Measurements from ENCODE around the gene RHOD.

RHOD gene

DNA sequence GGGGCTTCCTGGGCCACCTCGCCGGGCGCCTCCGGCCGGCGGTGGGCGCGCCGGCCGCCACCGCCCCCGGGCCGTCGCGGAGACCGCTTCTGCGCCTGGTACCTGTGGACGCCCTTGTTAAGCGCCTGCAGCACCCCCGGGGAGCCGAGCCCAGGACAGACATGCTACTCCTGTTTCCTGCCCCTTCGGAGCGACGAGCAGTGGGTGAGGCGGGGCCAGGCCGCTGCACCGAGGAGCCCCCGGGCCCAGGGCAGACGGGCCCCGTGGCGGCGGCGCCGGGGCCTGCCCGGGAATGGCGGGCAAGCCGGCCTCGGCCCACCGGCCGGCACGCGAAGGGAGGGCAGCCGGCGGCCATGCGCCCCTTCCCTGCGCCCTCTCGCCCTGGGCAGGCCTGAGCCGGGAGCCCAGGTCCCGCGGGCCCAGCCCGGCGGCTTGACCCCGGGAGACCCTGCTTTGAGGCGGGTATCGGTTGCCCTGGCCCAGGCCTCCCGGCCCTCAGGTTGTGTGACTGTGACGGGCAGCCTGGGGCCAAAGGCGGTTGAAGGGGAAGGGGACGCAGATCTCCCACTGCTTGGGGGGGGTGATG, 61.6 kb downstream of the RHOD start:
- TF ChIP-seq ZNF8 (CRISPR knock-in tag; IDR thresholded peaks at IDR 0.05) (no peak), BACH2 (CRISPR knock-in tag; IDR thresholded peaks at IDR 0.05; ENCODE audit: borderline replicate concordance) (no peak), ISL1 (CRISPR knock-in tag; IDR thresholded peaks at IDR 0.05) (no peak), ZFP3 (CRISPR knock-in tag; IDR thresholded peaks at IDR 0.05) (no peak), TCF4 (CRISPR knock-in tag; IDR thresholded peaks at IDR 0.05; ENCODE audit: borderline replicate concordance) (no peak), TOX (CRISPR knock-in tag; IDR thresholded peaks at IDR 0.05; ENCODE audit: borderline replicate concordance) (no peak), CSDC2 (CRISPR knock-in tag; IDR thresholded peaks at IDR 0.05) (no peak), ZNF565 (CRISPR knock-in tag; conservative IDR thresholded peaks at IDR 0.05; ENCODE audit: low read depth) (no peak), PPARA (CRISPR knock-in tag; IDR thresholded peaks at IDR 0.05; ENCODE audit: borderline replicate concordance) (no peak), RARB (CRISPR knock-in tag; IDR thresholded peaks at IDR 0.05) (no peak), ARNTL (CRISPR knock-in tag; IDR thresholded peaks at IDR 0.05; ENCODE audit: borderline replicate concordance, low read depth) (no peak), ESRRG (CRISPR knock-in tag; IDR thresholded peaks at IDR 0.05) (no peak), ZNF70 (CRISPR knock-in tag; IDR thresholded peaks at IDR 0.05) (no peak), OSR1 (CRISPR knock-in tag; IDR thresholded peaks at IDR 0.05) (no peak)
- TF ChIP-seq, protein P1, sequence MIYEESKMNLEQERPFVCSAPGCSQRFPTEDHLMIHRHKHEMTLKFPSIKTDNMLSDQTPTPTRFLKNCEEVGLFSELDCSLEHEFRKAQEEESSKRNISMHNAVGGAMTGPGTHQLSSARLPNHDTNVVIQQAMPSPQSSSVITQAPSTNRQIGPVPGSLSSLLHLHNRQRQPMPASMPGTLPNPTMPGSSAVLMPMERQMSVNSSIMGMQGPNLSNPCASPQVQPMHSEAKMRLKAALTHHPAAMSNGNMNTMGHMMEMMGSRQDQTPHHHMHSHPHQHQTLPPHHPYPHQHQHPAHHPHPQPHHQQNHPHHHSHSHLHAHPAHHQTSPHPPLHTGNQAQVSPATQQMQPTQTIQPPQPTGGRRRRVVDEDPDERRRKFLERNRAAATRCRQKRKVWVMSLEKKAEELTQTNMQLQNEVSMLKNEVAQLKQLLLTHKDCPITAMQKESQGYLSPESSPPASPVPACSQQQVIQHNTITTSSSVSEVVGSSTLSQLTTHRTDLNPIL (CRISPR knock-in tag; IDR thresholded peaks at IDR 0.05; ENCODE audit: low read depth) = no peak
- TF ChIP-seq, protein P2, sequence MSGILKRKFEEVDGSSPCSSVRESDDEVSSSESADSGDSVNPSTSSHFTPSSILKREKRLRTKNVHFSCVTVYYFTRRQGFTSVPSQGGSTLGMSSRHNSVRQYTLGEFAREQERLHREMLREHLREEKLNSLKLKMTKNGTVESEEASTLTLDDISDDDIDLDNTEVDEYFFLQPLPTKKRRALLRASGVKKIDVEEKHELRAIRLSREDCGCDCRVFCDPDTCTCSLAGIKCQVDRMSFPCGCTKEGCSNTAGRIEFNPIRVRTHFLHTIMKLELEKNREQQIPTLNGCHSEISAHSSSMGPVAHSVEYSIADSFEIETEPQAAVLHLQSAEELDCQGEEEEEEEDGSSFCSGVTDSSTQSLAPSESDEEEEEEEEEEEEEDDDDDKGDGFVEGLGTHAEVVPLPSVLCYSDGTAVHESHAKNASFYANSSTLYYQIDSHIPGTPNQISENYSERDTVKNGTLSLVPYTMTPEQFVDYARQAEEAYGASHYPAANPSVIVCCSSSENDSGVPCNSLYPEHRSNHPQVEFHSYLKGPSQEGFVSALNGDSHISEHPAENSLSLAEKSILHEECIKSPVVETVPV (CRISPR knock-in tag; IDR thresholded peaks at IDR 0.05) = no peak
- ATAC-seq = peak; percentile 3; the same call in 1 of the 3 replicates

DNA sequence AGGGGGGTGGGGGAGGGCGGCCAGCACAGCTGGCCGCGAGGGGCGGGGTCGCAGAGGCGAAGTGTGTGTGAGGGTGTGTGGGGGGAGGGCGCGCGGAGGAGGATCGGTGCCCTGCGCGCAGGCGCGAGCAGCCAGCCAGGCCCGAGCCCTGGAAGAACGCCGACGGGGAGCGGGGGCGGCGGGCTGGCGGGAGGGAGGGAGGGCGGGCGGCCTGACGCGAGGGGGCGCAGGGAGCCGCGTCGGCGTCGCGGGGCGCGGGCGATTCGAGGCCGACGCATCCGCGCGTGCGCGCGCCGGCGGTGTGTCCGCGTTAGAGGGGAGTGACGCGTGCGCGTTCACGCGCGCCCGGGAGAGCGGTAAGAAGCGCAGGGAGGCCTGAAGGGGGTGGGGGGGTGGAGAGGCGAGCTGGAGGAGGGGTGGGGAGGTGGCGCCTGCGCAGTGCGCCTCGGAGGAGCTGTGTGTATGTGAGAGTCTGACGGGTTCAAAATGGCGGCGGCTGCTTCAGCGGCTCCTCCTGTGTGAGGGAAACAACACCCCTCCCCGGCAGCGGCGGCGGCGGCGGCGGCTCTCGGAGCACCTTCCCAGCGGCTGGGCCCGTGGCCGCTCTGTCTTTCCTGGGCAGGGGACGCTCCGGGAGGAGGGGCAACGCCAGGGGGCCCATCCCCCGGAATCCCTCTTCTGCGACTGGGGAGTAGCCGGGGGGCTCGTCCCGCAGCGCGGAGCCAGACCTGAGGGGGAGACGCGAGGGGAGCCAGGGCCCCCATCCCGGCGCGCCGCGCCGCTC, 62.3 kb downstream of the RHOD start, which contains the start of gene KDM2A:
Gene KDM2A, plus strand, starts transcription at position 463 of the 784 bp plus-strand sequence. CDS start 2,054 bp downstream, outside the sequence.
- no peak for TF ChIP-seq ZNF8 (CRISPR knock-in tag; IDR thresholded peaks at IDR 0.05)
- no peak for TF ChIP-seq CSDC2 (CRISPR knock-in tag; IDR thresholded peaks at IDR 0.05)
- TF ChIP-seq BACH2 (CRISPR knock-in tag; IDR thresholded peaks at IDR 0.05; ENCODE audit: borderline replicate concordance) = no peak
- TF ChIP-seq, protein P3, sequence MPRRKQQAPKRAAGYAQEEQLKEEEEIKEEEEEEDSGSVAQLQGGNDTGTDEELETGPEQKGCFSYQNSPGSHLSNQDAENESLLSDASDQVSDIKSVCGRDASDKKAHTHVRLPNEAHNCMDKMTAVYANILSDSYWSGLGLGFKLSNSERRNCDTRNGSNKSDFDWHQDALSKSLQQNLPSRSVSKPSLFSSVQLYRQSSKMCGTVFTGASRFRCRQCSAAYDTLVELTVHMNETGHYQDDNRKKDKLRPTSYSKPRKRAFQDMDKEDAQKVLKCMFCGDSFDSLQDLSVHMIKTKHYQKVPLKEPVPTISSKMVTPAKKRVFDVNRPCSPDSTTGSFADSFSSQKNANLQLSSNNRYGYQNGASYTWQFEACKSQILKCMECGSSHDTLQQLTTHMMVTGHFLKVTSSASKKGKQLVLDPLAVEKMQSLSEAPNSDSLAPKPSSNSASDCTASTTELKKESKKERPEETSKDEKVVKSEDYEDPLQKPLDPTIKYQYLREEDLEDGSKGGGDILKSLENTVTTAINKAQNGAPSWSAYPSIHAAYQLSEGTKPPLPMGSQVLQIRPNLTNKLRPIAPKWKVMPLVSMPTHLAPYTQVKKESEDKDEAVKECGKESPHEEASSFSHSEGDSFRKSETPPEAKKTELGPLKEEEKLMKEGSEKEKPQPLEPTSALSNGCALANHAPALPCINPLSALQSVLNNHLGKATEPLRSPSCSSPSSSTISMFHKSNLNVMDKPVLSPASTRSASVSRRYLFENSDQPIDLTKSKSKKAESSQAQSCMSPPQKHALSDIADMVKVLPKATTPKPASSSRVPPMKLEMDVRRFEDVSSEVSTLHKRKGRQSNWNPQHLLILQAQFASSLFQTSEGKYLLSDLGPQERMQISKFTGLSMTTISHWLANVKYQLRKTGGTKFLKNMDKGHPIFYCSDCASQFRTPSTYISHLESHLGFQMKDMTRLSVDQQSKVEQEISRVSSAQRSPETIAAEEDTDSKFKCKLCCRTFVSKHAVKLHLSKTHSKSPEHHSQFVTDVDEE (CRISPR knock-in tag; IDR thresholded peaks at IDR 0.05) = no peak
- TF ChIP-seq TCF4 (CRISPR knock-in tag; IDR thresholded peaks at IDR 0.05; ENCODE audit: borderline replicate concordance) = no peak
- TF ChIP-seq, protein P2 (CRISPR knock-in tag; IDR thresholded peaks at IDR 0.05) = no peak
- TF ChIP-seq GLIS3 (CRISPR knock-in tag; IDR thresholded peaks at IDR 0.05) = no peak
- TF ChIP-seq ZFP3 (CRISPR knock-in tag; IDR thresholded peaks at IDR 0.05) = no peak
- TF ChIP-seq OSR1 (CRISPR knock-in tag; IDR thresholded peaks at IDR 0.05) = no peak
- TF ChIP-seq RARB (CRISPR knock-in tag; IDR thresholded peaks at IDR 0.05) = no peak
- TF ChIP-seq, protein P1 (CRISPR knock-in tag; IDR thresholded peaks at IDR 0.05; ENCODE audit: low read depth) = no peak
- TF ChIP-seq, protein P4, sequence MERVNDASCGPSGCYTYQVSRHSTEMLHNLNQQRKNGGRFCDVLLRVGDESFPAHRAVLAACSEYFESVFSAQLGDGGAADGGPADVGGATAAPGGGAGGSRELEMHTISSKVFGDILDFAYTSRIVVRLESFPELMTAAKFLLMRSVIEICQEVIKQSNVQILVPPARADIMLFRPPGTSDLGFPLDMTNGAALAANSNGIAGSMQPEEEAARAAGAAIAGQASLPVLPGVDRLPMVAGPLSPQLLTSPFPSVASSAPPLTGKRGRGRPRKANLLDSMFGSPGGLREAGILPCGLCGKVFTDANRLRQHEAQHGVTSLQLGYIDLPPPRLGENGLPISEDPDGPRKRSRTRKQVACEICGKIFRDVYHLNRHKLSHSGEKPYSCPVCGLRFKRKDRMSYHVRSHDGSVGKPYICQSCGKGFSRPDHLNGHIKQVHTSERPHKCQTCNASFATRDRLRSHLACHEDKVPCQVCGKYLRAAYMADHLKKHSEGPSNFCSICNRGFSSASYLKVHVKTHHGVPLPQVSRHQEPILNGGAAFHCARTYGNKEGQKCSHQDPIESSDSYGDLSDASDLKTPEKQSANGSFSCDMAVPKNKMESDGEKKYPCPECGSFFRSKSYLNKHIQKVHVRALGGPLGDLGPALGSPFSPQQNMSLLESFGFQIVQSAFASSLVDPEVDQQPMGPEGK (CRISPR knock-in tag; IDR thresholded peaks at IDR 0.05; ENCODE audit: borderline replicate concordance) = no peak
- no peak for TF ChIP-seq ZC3H10 (CRISPR knock-in tag; IDR thresholded peaks at IDR 0.05)
- TF ChIP-seq ARNTL (CRISPR knock-in tag; IDR thresholded peaks at IDR 0.05; ENCODE audit: borderline replicate concordance, low read depth) = no peak
- no peak for TF ChIP-seq ESRRG (CRISPR knock-in tag; IDR thresholded peaks at IDR 0.05)
- no peak for TF ChIP-seq ISL1 (CRISPR knock-in tag; IDR thresholded peaks at IDR 0.05)
- no peak for TF ChIP-seq TOX (CRISPR knock-in tag; IDR thresholded peaks at IDR 0.05; ENCODE audit: borderline replicate concordance)
- no peak for TF ChIP-seq SNAI2 (CRISPR knock-in tag; IDR thresholded peaks at IDR 0.05)
- peak; percentile 87 for ATAC-seq

All from SK-N-SH treated with all-trans-retinoic acid at 6 μM for 48 hours (cell line).